DOHH2 (cell line): Measurements from ENCODE around the gene HMCN2.

Source experiments
- H3F3A ChIP-seq: fragments of 200-600 bp; sonication (generic), shearing (Covaris generic); 2 replicates; pipeline ENCODE4 v1.6.0; 2016; ENCODE audit warnings: antibody characterized with exemption, mild to moderate bottlenecking; ENCODE audit not compliant: control insufficient read depth, insufficient read depth
- H3K27ac ChIP-seq: fragments of 200-600 bp; sonication (generic); 2 replicates; pipeline ENCODE4 v1.5.1; 2014; ENCODE audit warnings: low read depth, mild to moderate bottlenecking, low read length, moderate library complexity
- H3K27me3 ChIP-seq: fragments of 200-600 bp; sonication (generic); 2 replicates; pipeline ENCODE4 v1.6.1; 2014; ENCODE audit warnings: mild to moderate bottlenecking, low read length, mixed read lengths; ENCODE audit not compliant: control insufficient read depth
- H3K36me3 ChIP-seq: fragments of 200-600 bp; sonication (generic); 2 replicates; pipeline ENCODE4 v1.6.1; 2014; ENCODE audit warnings: mild to moderate bottlenecking, low read length, moderate library complexity, mixed read lengths; ENCODE audit not compliant: control insufficient read depth
- H3K4me1 ChIP-seq: fragments of 200-600 bp; sonication (generic); 2 replicates; pipeline ENCODE4 v1.6.1; 2014; ENCODE audit warnings: mild to moderate bottlenecking, low read length, mixed read lengths; ENCODE audit not compliant: control insufficient read depth
- H3K4me2 ChIP-seq: fragments of 200-600 bp; sonication (generic); 2 replicates; pipeline ENCODE4 v1.6.0; 2014; ENCODE audit warnings: mild to moderate bottlenecking, low read length, moderate library complexity
- H3K4me3 ChIP-seq: fragments of 200-600 bp; sonication (generic); 2 replicates; pipeline ENCODE4 v1.5.1; 2014; ENCODE audit warnings: mild to moderate bottlenecking, low read length, mixed read lengths
- H3K79me2 ChIP-seq: fragments of 200-600 bp; sonication (generic); 2 replicates; pipeline ENCODE4 v1.6.1; 2014; ENCODE audit warnings: mild to moderate bottlenecking, low read length, mixed read lengths; ENCODE audit not compliant: control insufficient read depth
- H3K9me2 ChIP-seq: fragments of 200-600 bp; sonication (generic); replicated peaks from 2 replicates; pipeline ENCODE4 v1.6.1; 2014; ENCODE audit warnings: mild to moderate bottlenecking, low read length, mixed read lengths; ENCODE audit not compliant: control insufficient read depth
- H3K9me3 ChIP-seq: fragments of 200-600 bp; sonication (generic); 2 replicates; pipeline ENCODE4 v1.6.1; 2014; ENCODE audit warnings: antibody characterized with exemption, low read length, mixed read lengths; ENCODE audit not compliant: control insufficient read depth, insufficient read depth
- H4K20me1 ChIP-seq: fragments of 200-600 bp; sonication (generic); 2 replicates; pipeline ENCODE4 v1.6.0; 2014; ENCODE audit warnings: low read depth, mild to moderate bottlenecking, antibody characterized with exemption, low read length, moderate library complexity; ENCODE audit not compliant: control insufficient read depth, insufficient read depth
- CTCF ChIP-seq: fragments of 200-600 bp; sonication (generic); IDR thresholded peaks from one replicate; pipeline ENCODE4 v1.5.1; 2014; ENCODE audit warnings: antibody characterized with exemption, mild to moderate bottlenecking, low read depth, low read length; ENCODE audit not compliant: poor library complexity, severe bottlenecking
- EZH2phosphoT487 ChIP-seq: fragments of 200-600 bp; sonication (generic); IDR thresholded peaks from 2 replicates; pipeline ENCODE4 v1.6.1; 2017; ENCODE audit warnings: borderline replicate concordance, mild to moderate bottlenecking, antibody characterized with exemption, low read length, moderate library complexity, mixed read lengths

The HMCN2 gene

GRCh38 chr9:130220352-130220751 lies 45.2 kb upstream of the HMCN2 start:
- H3K79me2 ChIP-seq, result no peaks in the 10 kb centered on the region
- no peaks in the 10 kb centered on the region for H3K4me1 ChIP-seq
- H3K36me3 ChIP-seq, result no peaks in the 10 kb centered on the region
- no peaks in the 10 kb centered on the region for H3K9me2 ChIP-seq
- H3K4me3 ChIP-seq, result no peak overlapping the region
- no peak for TF ChIP-seq EZH2phosphoT487
- no peak for TF ChIP-seq CTCF
- no peak overlapping the region for H3K27ac ChIP-seq
- no peaks in the 10 kb centered on the region for H3K9me3 ChIP-seq
- no peak overlapping the region for H3K4me2 ChIP-seq
- H3F3A ChIP-seq, result no peaks in the 10 kb centered on the region
- no peaks in the 10 kb centered on the region for H4K20me1 ChIP-seq
- H3K27me3 ChIP-seq, result no peaks in the 10 kb centered on the region

GRCh38 chr9:130222833-130223232 lies 42.7 kb upstream of the HMCN2 start:
- H3K36me3 ChIP-seq, result no peaks in the 10 kb centered on the region

GRCh38 chr9:130225071-130225470 lies 40.5 kb upstream of the HMCN2 start:
- no peaks in the 10 kb centered on the region for H4K20me1 ChIP-seq
- H3K4me2 ChIP-seq, result no peak overlapping the region
- H3K9me3 ChIP-seq, result no peaks in the 10 kb centered on the region
- H3K4me1 ChIP-seq, result no peaks in the 10 kb centered on the region
- H3K9me2 ChIP-seq, result no peaks in the 10 kb centered on the region
- no peaks in the 10 kb centered on the region for H3F3A ChIP-seq
- H3K36me3 ChIP-seq, result no peaks in the 10 kb centered on the region
- no peak overlapping the region for H3K27ac ChIP-seq
- no peak overlapping the region for H3K4me3 ChIP-seq
- H3K27me3 ChIP-seq, result no peaks in the 10 kb centered on the region
- TF ChIP-seq EZH2phosphoT487 (no peak), CTCF (no peak)
- H3K79me2 ChIP-seq, result no peaks in the 10 kb centered on the region

More at GRCh38 chr9:130222833-130223232, 42.7 kb upstream of the HMCN2 start:
- no peaks in the 10 kb centered on the region for H3K27me3 ChIP-seq
- H3K9me2 ChIP-seq, result no peaks in the 10 kb centered on the region
- no peak overlapping the region for H3K27ac ChIP-seq
- no peaks in the 10 kb centered on the region for H3K79me2 ChIP-seq
- no peaks in the 10 kb centered on the region for H3F3A ChIP-seq
- H3K9me3 ChIP-seq, result no peaks in the 10 kb centered on the region
- no peaks in the 10 kb centered on the region for H4K20me1 ChIP-seq
- no peak overlapping the region for H3K4me2 ChIP-seq
- H3K4me3 ChIP-seq, result no peak overlapping the region
- no peak for TF ChIP-seq EZH2phosphoT487
- TF ChIP-seq CTCF, result no peak
- no peaks in the 10 kb centered on the region for H3K4me1 ChIP-seq

- Histone ChIP-seq H4K20me1 (no peaks in the 10 kb centered on the region), H3K36me3 (no peaks in the 10 kb centered on the region), H3K4me2 (no peak overlapping the region), H3K27ac (no peak overlapping the region), H3K9me2 (no peaks in the 10 kb centered on the region), H3K79me2 (no peaks in the 10 kb centered on the region), H3K4me3 (no peak overlapping the region), H3F3A (no peaks in the 10 kb centered on the region), H3K4me1 (no peaks in the 10 kb centered on the region), H3K9me3 (no peaks in the 10 kb centered on the region), H3K27me3 (no peaks in the 10 kb centered on the region)
- no peak for TF ChIP-seq CTCF
- no peak for TF ChIP-seq EZH2phosphoT487
These were observed 40.0 kb upstream of the HMCN2 start for GRCh38 chr9:130225586-130225985.
